Stimulated activated CD8-positive, alpha-beta memory T cell treated with anti-CD3 and anti-CD28 coated beads, Interleukin-4, amount 100 ng/mL, for 1 hour (primary cell): ENCODE measurements around the gene SYCP3.

Source experiments
- DNase-seq, 2 donors: peaks; one replicate each; pipeline ENCODE4 v3.0.0-alpha.2; 2020; ENCODE audit warnings: low read depth in 2 of 2, low spot score in 1 of 2

Gene SYCP3

DNA sequence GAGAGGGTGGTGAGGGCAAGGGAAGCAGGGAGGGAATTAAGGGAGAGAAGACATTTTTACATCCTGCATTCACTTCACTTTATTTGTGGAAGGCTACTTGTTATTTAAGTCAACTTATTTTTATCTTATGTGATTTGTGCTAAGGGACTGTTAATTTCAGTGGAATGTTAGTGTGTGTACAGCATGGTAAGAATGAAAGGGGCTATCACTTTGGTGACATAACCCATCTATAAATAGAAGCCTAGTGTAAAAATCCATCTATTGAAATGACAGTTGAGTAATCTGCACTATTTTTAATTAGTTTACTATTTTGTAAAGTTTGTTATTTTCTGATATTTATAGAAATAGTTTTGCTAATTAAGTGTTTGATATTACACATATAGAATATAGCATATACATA lies 58.6 kb downstream of the SYCP3 start:
- DNase-seq: no peak

DNA sequence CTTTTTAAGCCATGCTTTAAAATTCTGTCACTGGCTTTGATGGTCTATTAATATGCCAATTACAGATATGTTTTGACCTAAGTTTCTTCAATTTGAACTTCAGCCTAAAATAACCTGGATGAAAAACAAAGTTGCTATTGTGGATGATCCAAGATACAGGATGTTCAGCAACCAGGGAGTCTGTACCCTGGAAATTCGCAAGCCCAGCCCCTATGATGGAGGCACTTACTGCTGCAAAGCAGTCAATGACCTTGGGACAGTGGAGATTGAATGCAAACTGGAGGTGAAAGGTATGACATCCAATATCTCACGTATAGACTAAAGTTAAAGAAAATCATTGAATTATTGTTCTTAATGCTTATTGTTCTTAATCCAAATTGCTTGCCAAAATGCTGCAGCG lies 59.0 kb downstream of the SYCP3 start:
- DNase-seq: no peak
